Parathyroid adenoma (tissue), 2 donors: ENCODE data around the gene NXNL1.

ENCODE experiments used
- H2AFZ ChIP-seq: fragments of 300-600 bp; sonication (generic); one replicate; pipeline ENCODE4 v1.7.0; 2017; ENCODE audit warnings: antibody characterized with exemption, mild to moderate bottlenecking
- H3K27ac ChIP-seq: fragments of 300-600 bp; sonication (generic); one replicate; pipeline ENCODE4 v1.7.0; 2017
- H3K27me3 ChIP-seq: fragments of 300-600 bp; sonication (generic); one replicate; pipeline ENCODE4 v1.7.0; 2017; ENCODE audit warnings: low read length; ENCODE audit not compliant: control insufficient read depth, insufficient read depth
- H3K36me3 ChIP-seq: fragments of 300-600 bp; sonication (generic); one replicate; pipeline ENCODE4 v1.7.0; 2017; ENCODE audit warnings: low read length; ENCODE audit not compliant: control insufficient read depth, insufficient read depth
- H3K4me1 ChIP-seq: fragments of 300-600 bp; sonication (generic); one replicate; pipeline ENCODE4 v1.7.0; 2017; ENCODE audit warnings: control low read depth
- H3K4me2 ChIP-seq: fragments of 300-600 bp; sonication (generic); one replicate; pipeline ENCODE4 v1.7.0; 2017; ENCODE audit warnings: low read length
- H3K4me3 ChIP-seq: fragments of 300-600 bp; sonication (generic); one replicate; pipeline ENCODE4 v1.7.0; 2017; ENCODE audit warnings: low read depth, low read length
- H3K79me2 ChIP-seq: fragments of 300-600 bp; sonication (generic); one replicate; pipeline ENCODE4 v1.7.0; 2017; ENCODE audit warnings: control low read depth
- H3K9ac ChIP-seq: fragments of 300-600 bp; sonication (generic); one replicate; pipeline ENCODE4 v1.7.0; 2017; ENCODE audit warnings: mild to moderate bottlenecking
- H3K9me3 ChIP-seq: fragments of 300-600 bp; sonication (generic); one replicate; pipeline ENCODE4 v1.7.0; 2017; ENCODE audit warnings: low read length; ENCODE audit not compliant: control insufficient read depth
- TF ChIP-seq, protein P1 (sequence below): fragments of 300-600 bp; sonication (generic); IDR thresholded peaks from one replicate; pipeline ENCODE4 v1.7.0; 2017; ENCODE audit warnings: antibody characterized with exemption, mild to moderate bottlenecking
- donor health status: primary hyperparathyroidism.

The NXNL1 gene

DNA sequence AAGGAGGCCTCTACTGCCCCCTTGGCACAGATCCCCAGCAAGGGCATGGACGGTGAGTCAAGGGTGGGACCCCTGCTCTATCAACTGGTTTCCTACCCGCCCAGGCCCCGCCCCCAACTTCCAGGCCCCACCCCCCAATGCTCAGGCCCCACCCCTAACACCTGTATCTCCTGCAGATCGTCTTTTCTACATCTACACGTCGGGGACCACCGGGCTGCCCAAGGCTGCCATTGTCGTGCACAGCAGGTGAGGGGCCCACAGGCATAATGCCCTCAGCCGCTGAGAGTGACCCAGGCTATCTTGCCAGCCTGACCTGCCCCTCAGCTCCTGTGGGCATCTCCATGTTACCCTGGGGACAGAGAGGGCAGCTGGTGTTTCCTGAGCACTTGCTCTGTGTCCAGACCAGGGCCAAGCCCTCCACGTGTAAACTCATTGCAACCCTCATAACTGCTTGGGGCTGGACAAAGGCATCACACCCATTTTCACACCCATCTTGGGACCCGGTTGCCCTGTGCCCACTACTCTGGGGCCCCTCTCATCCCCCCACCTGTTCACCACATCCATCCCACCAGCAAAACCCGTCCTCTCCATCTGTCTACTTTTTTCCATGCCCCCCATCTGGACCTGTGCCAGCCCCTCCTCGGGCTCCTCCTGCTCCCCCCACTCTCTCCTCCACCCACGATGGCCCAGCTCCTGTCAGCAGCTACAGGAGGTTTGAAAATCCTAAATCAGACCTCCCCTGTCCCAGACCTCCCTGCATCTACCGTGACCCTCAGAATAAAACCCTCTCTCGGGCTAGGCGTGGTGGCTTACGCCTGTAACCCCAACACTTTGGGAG lies 26.8 kb upstream of the NXNL1 start:
- H3K36me3 ChIP-seq: no peaks in the 10 kb centered on the region
- H3K79me2 ChIP-seq: peaks cover 12% of the 10 kb centered on the region
- H3K9me3 ChIP-seq: no peaks in the 10 kb centered on the region
- TF ChIP-seq, protein P1, sequence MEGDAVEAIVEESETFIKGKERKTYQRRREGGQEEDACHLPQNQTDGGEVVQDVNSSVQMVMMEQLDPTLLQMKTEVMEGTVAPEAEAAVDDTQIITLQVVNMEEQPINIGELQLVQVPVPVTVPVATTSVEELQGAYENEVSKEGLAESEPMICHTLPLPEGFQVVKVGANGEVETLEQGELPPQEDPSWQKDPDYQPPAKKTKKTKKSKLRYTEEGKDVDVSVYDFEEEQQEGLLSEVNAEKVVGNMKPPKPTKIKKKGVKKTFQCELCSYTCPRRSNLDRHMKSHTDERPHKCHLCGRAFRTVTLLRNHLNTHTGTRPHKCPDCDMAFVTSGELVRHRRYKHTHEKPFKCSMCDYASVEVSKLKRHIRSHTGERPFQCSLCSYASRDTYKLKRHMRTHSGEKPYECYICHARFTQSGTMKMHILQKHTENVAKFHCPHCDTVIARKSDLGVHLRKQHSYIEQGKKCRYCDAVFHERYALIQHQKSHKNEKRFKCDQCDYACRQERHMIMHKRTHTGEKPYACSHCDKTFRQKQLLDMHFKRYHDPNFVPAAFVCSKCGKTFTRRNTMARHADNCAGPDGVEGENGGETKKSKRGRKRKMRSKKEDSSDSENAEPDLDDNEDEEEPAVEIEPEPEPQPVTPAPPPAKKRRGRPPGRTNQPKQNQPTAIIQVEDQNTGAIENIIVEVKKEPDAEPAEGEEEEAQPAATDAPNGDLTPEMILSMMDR: no peak
- H3K27me3 ChIP-seq: no peaks in the 10 kb centered on the region
- no peaks in the 10 kb centered on the region for H3K4me1 ChIP-seq
- no peak overlapping the region for H3K27ac ChIP-seq
- H2AFZ ChIP-seq: no peak overlapping the region
- no peak overlapping the region for H3K4me2 ChIP-seq
- H3K4me3 ChIP-seq: no peak overlapping the region
- no peak overlapping the region for H3K9ac ChIP-seq

DNA sequence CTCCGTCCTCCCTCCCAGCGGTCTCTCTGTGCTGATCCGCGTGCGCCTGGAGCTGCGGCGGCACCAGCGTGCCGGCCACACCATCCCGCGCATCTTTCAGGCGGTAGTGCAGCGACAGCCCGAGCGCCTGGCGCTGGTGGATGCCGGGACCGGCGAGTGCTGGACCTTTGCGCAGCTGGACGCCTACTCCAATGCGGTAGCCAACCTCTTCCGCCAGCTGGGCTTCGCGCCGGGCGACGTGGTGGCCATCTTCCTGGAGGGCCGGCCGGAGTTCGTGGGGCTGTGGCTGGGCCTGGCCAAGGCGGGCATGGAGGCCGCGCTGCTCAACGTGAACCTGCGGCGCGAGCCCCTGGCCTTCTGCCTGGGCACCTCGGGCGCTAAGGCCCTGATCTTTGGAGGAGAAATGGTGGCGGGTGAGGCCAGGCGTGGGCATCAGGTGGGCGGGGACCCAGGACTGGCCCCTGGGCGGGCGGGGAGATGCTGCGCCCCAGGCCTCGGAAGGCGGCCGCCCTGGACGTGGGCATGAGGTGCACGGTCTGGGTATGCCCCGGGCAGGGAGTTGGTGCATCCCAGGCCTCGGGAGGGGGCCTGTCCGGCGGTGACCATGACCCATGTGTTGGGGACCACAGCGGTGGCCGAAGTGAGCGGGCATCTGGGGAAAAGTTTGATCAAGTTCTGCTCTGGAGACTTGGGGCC lies 26.0 kb upstream of the NXNL1 start:
- H3K9ac ChIP-seq: no peak overlapping the region
- no peak overlapping the region for H3K4me3 ChIP-seq
- no peak overlapping the region for H2AFZ ChIP-seq
- H3K36me3 ChIP-seq: no peaks in the 10 kb centered on the region
- no peaks in the 10 kb centered on the region for H3K4me1 ChIP-seq
- no peak overlapping the region for H3K4me2 ChIP-seq
- H3K27ac ChIP-seq: no peak overlapping the region
- TF ChIP-seq, protein P1: no peak
- H3K79me2 ChIP-seq: peaks cover 13% of the 10 kb centered on the region
- H3K27me3 ChIP-seq: no peaks in the 10 kb centered on the region
- no peaks in the 10 kb centered on the region for H3K9me3 ChIP-seq

GRCh38 chr19:17484520-17485185 lies 23.9 kb upstream of the NXNL1 start:
- no peak overlapping the region for H3K4me3 ChIP-seq
- no peaks in the 10 kb centered on the region for H3K9me3 ChIP-seq
- H3K79me2 ChIP-seq: peaks cover 18% of the 10 kb centered on the region
- H3K27ac ChIP-seq: no peak overlapping the region
- H2AFZ ChIP-seq: no peak overlapping the region
- H3K27me3 ChIP-seq: no peaks in the 10 kb centered on the region
- H3K36me3 ChIP-seq: no peaks in the 10 kb centered on the region
- no peak overlapping the region for H3K9ac ChIP-seq
- TF ChIP-seq, protein P1: no peak
- no peaks in the 10 kb centered on the region for H3K4me1 ChIP-seq
- H3K4me2 ChIP-seq: no peak overlapping the region

DNA sequence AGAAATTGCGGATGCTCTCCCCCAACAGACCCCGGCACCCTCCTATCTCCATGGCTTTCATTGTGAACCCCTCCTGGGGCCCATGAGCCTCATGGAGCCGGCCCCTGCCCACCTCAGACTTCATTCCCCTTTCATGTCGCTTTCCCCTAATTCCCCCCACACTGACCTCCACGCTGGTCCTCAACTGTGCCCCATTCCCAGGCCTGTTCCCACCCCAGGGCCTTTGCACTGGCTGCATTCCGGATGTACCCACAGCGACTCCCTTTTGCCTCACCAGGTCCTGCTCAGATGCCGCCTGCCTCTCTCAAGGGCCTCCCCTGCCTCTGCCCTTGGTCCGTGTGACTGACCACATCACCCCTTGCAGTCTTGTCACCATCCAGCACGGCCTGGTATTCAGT lies 22.9 kb upstream of the NXNL1 start:
- Histone ChIP-seq H3K9ac (no peak overlapping the region), H3K27me3 (no peaks in the 10 kb centered on the region), H2AFZ (no peak overlapping the region), H3K4me2 (no peak overlapping the region), H3K36me3 (no peaks in the 10 kb centered on the region), H3K79me2 (peaks cover 22% of the 10 kb centered on the region), H3K4me3 (no peak overlapping the region), H3K9me3 (no peaks in the 10 kb centered on the region), H3K27ac (no peak overlapping the region), H3K4me1 (no peaks in the 10 kb centered on the region)
- TF ChIP-seq, protein P1: no peak
